ENCODE data around the gene ZBTB6. TPM values are rescaled to one million over a fixed set of nuclear protein-coding genes. Genes with fewer than 3 reads are reported as not detected.

The ZBTB6 gene
- total and polyA plus RNA-seq, 2 of the 13 experiments (the other 11 are each of a cell fraction or from before 2014, with no cell fraction given) = 3.7 to 7.1 TPM

DNA sequence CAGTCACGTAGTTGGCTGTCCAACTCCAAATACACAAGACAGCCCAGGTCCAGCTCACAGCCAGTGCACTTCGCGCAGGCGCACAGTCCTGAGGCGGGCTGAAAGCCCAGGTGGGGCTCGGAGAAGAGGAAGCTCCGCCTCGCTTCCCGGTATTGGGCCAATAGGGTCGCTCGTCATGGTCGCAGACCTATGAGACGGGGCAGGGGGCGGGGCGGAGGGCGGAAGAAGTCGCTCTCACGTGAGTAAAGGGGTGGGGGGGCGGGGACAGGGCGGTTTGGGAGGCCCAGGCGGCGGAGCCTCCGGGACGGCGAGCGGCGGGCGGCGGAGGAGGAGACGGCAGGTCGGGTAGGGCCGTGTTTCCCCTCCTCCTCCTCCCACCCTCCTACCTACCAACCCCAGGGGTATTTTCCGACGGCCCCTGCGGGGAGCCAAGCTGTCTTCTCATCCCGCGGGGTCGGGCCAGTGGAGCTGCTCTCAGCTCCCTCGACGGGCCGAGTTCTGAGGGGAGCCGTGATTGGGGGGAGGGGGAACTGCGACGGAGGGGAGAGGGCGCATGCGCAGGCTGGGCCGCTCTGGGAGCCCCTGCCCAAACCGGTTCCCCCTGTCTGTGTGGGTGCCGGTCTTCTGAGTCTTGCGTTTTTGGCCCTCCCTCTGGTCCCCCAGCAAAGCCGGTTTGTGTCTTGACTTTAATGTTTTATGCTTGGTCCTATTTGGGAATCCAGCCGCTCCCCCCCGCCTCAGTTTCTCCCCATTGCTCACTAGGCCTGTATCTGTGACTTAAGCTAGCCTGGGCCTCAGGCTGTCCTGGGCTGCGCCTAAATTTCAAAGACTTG is 27.8 kb upstream of the ZBTB6 start, which contains the start of gene RABGAP1 (continued):
- TF ChIP-seq FOXC1 (CRISPR knock-in tag; IDR thresholded peaks at IDR 0.05; ENCODE audit: borderline replicate concordance) (no peak), POGZ (CRISPR knock-in tag; IDR thresholded peaks at IDR 0.05) (peak; percentile 62; the same call in 1 of the 2 replicates), NR2F2 (IDR thresholded peaks at IDR 0.05; ENCODE audit: borderline replicate concordance, low read depth) (no peak), NFE2L2 (IDR thresholded peaks at IDR 0.05; ENCODE audit: low read length) (no peak), SRY (CRISPR knock-in tag; IDR thresholded peaks at IDR 0.05) (peak; percentile 88; the same call in 1 of the 2 replicates), ZNF790 (CRISPR knock-in tag; IDR thresholded peaks at IDR 0.05; ENCODE audit: borderline replicate concordance) (no peak), SIX1 (CRISPR knock-in tag; IDR thresholded peaks at IDR 0.05; ENCODE audit: borderline replicate concordance) (no peak), ZKSCAN8 (CRISPR knock-in tag; IDR thresholded peaks at IDR 0.05; ENCODE audit: borderline replicate concordance) (no peak; the same call in 1 of the 2 replicates), KLF13 (CRISPR knock-in tag; IDR thresholded peaks at IDR 0.05) (no peak), CAMTA2 (CRISPR knock-in tag; IDR thresholded peaks at IDR 0.05; ENCODE audit: borderline replicate concordance) (0 out of 2 replicates have a peak, but pooled peaks have one; percentile 30), ZNF513 (CRISPR knock-in tag; conservative IDR thresholded peaks at IDR 0.05) (no peak), ZNF333 (CRISPR knock-in tag; IDR thresholded peaks at IDR 0.05; ENCODE audit: borderline replicate concordance) (no peak)
- TF ChIP-seq, protein P1, sequence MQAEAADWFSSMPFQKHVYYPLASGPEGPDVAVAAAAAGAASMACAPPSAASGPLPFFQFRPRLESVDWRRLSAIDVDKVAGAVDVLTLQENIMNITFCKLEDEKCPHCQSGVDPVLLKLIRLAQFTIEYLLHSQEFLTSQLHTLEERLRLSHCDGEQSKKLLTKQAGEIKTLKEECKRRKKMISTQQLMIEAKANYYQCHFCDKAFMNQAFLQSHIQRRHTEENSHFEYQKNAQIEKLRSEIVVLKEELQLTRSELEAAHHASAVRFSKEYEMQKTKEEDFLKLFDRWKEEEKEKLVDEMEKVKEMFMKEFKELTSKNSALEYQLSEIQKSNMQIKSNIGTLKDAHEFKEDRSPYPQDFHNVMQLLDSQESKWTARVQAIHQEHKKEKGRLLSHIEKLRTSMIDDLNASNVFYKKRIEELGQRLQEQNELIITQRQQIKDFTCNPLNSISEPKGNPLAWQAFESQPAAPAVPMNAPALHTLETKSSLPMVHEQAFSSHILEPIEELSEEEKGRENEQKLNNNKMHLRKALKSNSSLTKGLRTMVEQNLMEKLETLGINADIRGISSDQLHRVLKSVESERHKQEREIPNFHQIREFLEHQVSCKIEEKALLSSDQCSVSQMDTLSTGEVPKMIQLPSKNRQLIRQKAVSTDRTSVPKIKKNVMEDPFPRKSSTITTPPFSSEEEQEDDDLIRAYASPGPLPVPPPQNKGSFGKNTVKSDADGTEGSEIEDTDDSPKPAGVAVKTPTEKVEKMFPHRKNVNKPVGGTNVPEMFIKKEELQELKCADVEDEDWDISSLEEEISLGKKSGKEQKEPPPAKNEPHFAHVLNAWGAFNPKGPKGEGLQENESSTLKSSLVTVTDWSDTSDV (CRISPR knock-in tag; IDR thresholded peaks at IDR 0.05) = no peak
- TF ChIP-seq, protein P2, sequence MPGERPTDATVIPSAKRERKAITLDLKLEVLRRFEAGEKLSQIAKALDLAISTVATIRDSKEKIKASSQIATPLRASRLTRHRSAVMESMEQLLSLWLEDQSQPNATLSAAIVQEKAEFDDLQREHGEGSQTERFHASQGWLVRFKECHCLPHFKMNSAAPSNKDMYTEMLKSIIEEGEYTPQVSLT (CRISPR knock-in tag; IDR thresholded peaks at IDR 0.05; ENCODE audit: borderline replicate concordance, low read depth) = no peak
- TF ChIP-seq, protein P3, sequence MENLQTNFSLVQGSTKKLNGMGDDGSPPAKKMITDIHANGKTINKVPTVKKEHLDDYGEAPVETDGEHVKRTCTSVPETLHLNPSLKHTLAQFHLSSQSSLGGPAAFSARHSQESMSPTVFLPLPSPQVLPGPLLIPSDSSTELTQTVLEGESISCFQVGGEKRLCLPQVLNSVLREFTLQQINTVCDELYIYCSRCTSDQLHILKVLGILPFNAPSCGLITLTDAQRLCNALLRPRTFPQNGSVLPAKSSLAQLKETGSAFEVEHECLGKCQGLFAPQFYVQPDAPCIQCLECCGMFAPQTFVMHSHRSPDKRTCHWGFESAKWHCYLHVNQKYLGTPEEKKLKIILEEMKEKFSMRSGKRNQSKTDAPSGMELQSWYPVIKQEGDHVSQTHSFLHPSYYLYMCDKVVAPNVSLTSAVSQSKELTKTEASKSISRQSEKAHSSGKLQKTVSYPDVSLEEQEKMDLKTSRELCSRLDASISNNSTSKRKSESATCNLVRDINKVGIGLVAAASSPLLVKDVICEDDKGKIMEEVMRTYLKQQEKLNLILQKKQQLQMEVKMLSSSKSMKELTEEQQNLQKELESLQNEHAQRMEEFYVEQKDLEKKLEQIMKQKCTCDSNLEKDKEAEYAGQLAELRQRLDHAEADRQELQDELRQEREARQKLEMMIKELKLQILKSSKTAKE (CRISPR knock-in tag; IDR thresholded peaks at IDR 0.05; ENCODE audit: borderline replicate concordance) = no peak
- TF ChIP-seq, protein P4, sequence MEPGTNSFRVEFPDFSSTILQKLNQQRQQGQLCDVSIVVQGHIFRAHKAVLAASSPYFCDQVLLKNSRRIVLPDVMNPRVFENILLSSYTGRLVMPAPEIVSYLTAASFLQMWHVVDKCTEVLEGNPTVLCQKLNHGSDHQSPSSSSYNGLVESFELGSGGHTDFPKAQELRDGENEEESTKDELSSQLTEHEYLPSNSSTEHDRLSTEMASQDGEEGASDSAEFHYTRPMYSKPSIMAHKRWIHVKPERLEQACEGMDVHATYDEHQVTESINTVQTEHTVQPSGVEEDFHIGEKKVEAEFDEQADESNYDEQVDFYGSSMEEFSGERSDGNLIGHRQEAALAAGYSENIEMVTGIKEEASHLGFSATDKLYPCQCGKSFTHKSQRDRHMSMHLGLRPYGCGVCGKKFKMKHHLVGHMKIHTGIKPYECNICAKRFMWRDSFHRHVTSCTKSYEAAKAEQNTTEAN (CRISPR knock-in tag; conservative IDR thresholded peaks at IDR 0.05) = no peak
- TF ChIP-seq, protein P5, sequence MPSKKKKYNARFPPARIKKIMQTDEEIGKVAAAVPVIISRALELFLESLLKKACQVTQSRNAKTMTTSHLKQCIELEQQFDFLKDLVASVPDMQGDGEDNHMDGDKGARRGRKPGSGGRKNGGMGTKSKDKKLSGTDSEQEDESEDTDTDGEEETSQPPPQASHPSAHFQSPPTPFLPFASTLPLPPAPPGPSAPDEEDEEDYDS (CRISPR knock-in tag; IDR thresholded peaks at IDR 0.05) = peak; percentile 66

Measured in HepG2 (cell line).